ENCODE results near the gene ZDHHC11B.

ZDHHC11B gene

DNA sequence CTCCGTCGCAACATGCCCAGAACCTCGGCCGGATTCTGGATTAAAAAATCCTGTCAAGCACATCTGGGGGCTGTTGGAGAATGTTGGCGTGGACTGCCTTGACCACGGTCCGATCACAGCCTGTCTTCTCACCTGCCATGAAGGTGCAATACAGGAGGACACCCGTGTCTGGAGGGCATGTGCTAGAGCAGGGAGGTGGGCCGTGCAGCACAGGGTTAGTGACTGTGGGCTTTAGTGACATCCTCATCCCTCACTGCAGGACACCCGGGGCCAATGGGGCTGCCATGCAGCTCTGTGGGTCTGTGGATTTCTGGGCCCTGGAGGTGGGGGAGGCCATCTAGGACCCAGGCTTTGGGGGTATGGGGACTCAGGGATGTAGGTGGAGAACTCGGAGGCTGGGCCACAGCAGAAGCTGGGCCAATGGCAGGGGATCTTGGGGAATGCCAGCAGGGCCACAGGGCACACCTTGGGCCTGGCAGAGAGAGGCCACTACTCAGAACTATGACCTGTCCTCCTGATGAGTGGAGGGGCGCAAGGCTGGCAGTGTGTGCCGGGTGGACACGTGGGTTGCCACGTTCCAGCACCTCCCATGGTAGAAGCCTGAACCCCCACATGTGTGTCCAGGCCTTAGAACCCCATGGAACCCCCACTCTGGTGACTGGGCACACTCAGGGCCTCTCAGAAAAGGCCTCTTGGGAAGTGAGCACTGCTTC lies 23.3 kb downstream of the ZDHHC11B start:
- H3K4me3 ChIP-seq (ENCODE audit: low read length) = no peak overlapping the region
- TF ChIP-seq, protein P1, sequence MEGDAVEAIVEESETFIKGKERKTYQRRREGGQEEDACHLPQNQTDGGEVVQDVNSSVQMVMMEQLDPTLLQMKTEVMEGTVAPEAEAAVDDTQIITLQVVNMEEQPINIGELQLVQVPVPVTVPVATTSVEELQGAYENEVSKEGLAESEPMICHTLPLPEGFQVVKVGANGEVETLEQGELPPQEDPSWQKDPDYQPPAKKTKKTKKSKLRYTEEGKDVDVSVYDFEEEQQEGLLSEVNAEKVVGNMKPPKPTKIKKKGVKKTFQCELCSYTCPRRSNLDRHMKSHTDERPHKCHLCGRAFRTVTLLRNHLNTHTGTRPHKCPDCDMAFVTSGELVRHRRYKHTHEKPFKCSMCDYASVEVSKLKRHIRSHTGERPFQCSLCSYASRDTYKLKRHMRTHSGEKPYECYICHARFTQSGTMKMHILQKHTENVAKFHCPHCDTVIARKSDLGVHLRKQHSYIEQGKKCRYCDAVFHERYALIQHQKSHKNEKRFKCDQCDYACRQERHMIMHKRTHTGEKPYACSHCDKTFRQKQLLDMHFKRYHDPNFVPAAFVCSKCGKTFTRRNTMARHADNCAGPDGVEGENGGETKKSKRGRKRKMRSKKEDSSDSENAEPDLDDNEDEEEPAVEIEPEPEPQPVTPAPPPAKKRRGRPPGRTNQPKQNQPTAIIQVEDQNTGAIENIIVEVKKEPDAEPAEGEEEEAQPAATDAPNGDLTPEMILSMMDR (conservative IDR thresholded peaks at IDR 0.05; ENCODE audit: low read depth, low read length) = no peak
- no peak for DNase-seq (ENCODE audit: low read depth)

DNA sequence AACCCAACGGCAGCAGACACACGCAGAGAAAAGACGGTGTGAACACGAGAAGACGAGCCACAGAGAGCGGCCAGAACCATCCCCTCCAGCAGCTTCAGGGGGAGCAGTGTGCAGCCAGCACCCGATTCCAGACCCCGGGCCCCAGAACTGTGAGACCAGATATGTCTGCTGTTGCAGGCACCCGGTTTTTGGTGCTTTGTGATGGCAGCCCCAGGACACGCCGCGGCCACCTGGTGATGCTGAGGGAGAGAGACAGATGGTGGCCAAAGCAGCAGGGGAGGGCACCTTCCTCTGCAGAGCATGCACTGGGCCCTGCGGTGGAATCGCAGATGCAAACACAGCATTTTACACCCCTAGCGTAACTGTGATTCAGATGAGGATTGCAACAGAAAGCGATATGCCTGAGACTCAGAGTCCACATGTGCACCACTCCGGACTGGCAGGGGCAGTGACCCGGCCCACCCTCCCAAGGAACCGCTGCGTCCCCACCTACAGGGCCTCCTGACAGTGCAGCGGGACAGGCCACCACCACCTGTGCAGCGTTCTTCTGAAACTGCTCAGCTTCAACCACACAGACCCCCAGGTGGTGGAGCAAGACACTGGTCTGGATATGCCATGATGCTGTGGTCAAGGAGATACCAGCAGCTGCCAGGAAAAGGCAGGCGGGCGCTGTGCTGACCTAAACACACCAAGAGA lies 24.0 kb downstream of the ZDHHC11B start:
- H3K4me3 ChIP-seq (ENCODE audit: low read length) = no peak overlapping the region
- TF ChIP-seq, protein P1 (conservative IDR thresholded peaks at IDR 0.05; ENCODE audit: low read depth, low read length) = no peak
- DNase-seq (ENCODE audit: low read depth) = no peak

DNA sequence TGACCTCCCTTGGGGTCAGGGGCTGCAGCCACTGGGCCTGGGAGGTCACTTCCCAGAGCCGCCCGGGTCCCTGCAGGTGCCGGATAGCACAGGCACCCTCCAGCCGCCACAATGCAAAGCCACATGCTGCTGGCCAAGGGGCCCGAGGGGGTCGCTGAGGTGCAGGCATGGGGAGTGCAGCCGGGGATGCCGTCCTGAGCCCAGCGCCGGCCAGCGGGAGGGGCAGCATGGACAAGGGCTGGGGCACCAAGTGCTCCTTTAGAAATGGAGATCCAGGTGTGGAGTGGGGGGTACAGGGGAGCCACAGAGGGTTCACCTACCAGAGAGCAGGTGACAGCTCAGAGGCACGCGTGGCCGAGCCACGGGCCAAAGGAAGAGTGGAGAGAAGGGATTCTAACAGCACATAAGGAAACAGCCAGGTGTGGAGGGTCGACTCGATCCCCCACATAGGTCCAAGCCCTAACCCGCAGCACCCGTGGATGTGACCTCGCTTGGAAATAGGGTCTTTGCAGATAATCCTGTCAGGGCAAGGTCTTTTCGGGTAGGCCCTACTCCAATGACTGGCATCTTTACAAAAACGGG lies 24.7 kb downstream of the ZDHHC11B start:
- no peak overlapping the region for H3K4me3 ChIP-seq (ENCODE audit: low read length)
- TF ChIP-seq, protein P1 (conservative IDR thresholded peaks at IDR 0.05; ENCODE audit: low read depth, low read length) = no peak
- DNase-seq (ENCODE audit: low read depth) = no peak

GRCh38 chr5:759111-759751 lies 25.3 kb downstream of the ZDHHC11B start:
- TF ChIP-seq, protein P1 (conservative IDR thresholded peaks at IDR 0.05; ENCODE audit: low read depth, low read length) = no peak
- H3K4me3 ChIP-seq (ENCODE audit: low read length) = no peak overlapping the region
- DNase-seq (ENCODE audit: low read depth) = no peak

DNA sequence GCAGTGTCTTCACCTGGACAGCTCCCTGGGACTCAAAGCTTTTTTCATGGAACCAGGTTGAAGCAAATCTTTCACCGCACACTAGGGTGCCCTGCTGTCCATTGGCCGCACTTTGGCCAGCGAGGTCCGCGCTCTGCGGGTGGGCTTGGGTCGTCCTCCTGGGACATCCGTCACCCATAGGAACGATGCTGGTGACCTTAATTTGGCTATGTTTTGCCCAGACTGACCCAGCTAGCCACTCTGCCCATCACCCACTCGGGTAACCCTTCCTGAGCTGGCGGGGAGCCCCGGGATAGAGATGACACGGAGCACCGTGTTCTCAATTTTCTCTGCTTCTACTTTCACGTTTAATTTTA lies 25.9 kb downstream of the ZDHHC11B start:
- no peak for DNase-seq (ENCODE audit: low read depth)
- no peak overlapping the region for H3K4me3 ChIP-seq (ENCODE audit: low read length)
- TF ChIP-seq, protein P1 (conservative IDR thresholded peaks at IDR 0.05; ENCODE audit: low read depth, low read length) = no peak

- no peak for DNase-seq (ENCODE audit: low read depth)
- no peak overlapping the region for H3K4me3 ChIP-seq (ENCODE audit: low read length)
- TF ChIP-seq, protein P1 (conservative IDR thresholded peaks at IDR 0.05; ENCODE audit: low read depth, low read length) = no peak
These were observed 26.4 kb downstream of the ZDHHC11B start for GRCh38 chr5:757931-758697.

All from retinal pigment epithelial cell (primary cell).